ENCODE data around the gene EML3. TPM values are rescaled to one million over a fixed set of nuclear protein-coding genes. Genes with fewer than 3 reads are reported as not detected.

EML3 gene
- polyA plus RNA-seq, 4 donors, result 21.2 to 46.2 (median 35.5) TPM

Other genes with a start within 250 kb of the EML3 start
- gene SCGB1A1, start 193.7 kb downstream of the EML3 start, polyA plus RNA-seq, result 10 to 100 TPM in 1 of 4 donors, 1 to 10 TPM in 1, not detected in 2; 4.6 to 11.2 TPM
- 100 to 1,000 TPM in 1 of 4 donors, 10 to 100 TPM in 3; 72.1 to 110 (median 86.8) TPM for gene AHNAK, start 66.0 kb downstream of the EML3 start, polyA plus RNA-seq
- 1,000 to 10,000 TPM; 1,124 to 2,500 (median 2,087) TPM for gene EEF1G, start 38.9 kb downstream of the EML3 start, polyA plus RNA-seq
- 10 to 100 TPM in 3 of 4 donors, 1 to 10 TPM in 1; 7.8 to 20.1 (median 16.6) TPM for gene TUT1, start 21.3 kb downstream of the EML3 start, polyA plus RNA-seq
- gene MTA2, start 10.9 kb downstream of the EML3 start, polyA plus RNA-seq, result 10 to 100 TPM; 40.5 to 64.7 (median 43.0) TPM
- gene ROM1, start 482 bp upstream of the EML3 start, polyA plus RNA-seq, result 1 to 10 TPM in 3 of 4 donors, under 1 TPM in 1; 0.54 to 8.4 (median 3.6) TPM
- 10 to 100 TPM; 16.3 to 39.3 (median 30.1) TPM for gene B3GAT3, start 9.2 kb upstream of the EML3 start, polyA plus RNA-seq
- gene GANAB, start 33.8 kb upstream of the EML3 start, polyA plus RNA-seq, result 100 to 1,000 TPM in 2 of 4 donors, 10 to 100 TPM in 2; 38.6 to 310 (median 103) TPM
- gene INTS5, start 40.5 kb upstream of the EML3 start, polyA plus RNA-seq, result 10 to 100 TPM in 2 of 4 donors, 1 to 10 TPM in 2; 7.3 to 17.0 (median 10.1) TPM
- gene C11orf98, start 52.4 kb upstream of the EML3 start, polyA plus RNA-seq, result 100 to 1,000 TPM in 3 of 4 donors, 10 to 100 TPM in 1; 56.7 to 156 (median 135) TPM
- 10 to 100 TPM in 2 of 4 donors, 1 to 10 TPM in 2; 7.0 to 18.6 (median 12.1) TPM for gene CSKMT, start 52.5 kb upstream of the EML3 start, polyA plus RNA-seq
- gene UQCC3, start 58.9 kb upstream of the EML3 start, polyA plus RNA-seq, result 10 to 100 TPM; 11.4 to 34.9 (median 23.4) TPM
- 1 to 10 TPM; 2.2 to 7.3 (median 6.3) TPM for gene LBHD1, start 59.5 kb upstream of the EML3 start, polyA plus RNA-seq
- 100 to 1,000 TPM; 142 to 224 (median 161) TPM for gene UBXN1, start 66.3 kb upstream of the EML3 start, polyA plus RNA-seq
- 1 to 10 TPM in 1 of 4 donors, under 1 TPM in 2, not detected in 1; 0.27 to 5.5 (median 0.55) TPM for gene LRRN4CL, start 76.8 kb upstream of the EML3 start, polyA plus RNA-seq
- 10 to 100 TPM; 31.2 to 69.7 (median 50.4) TPM for gene BSCL2, start 94.6 kb upstream of the EML3 start, polyA plus RNA-seq
- gene GNG3, start 94.9 kb upstream of the EML3 start, polyA plus RNA-seq, result 1 to 10 TPM in 1 of 4 donors, under 1 TPM in 1, not detected in 2; 0.75 to 9.0 TPM
- gene HNRNPUL2, start 114.7 kb upstream of the EML3 start, polyA plus RNA-seq, result 10 to 100 TPM; 38.6 to 67.9 (median 44.1) TPM
- 10 to 100 TPM; 13.5 to 36.9 (median 31.4) TPM for gene TTC9C, start 115.7 kb upstream of the EML3 start, polyA plus RNA-seq
- 1 to 10 TPM in 3 of 4 donors, under 1 TPM in 1; 0.27 to 7.3 (median 4.5) TPM for gene ZBTB3, start 141.4 kb upstream of the EML3 start, polyA plus RNA-seq
- gene POLR2G, start 148.8 kb upstream of the EML3 start, polyA plus RNA-seq, result 100 to 1,000 TPM in 1 of 4 donors, 10 to 100 TPM in 3; 67.5 to 130 (median 85.6) TPM
- 10 to 100 TPM; 13.5 to 28.5 (median 16.7) TPM for gene TAF6L, start 158.6 kb upstream of the EML3 start, polyA plus RNA-seq
- 10 to 100 TPM; 46.7 to 79.3 (median 59.2) TPM for gene TMEM179B, start 174.6 kb upstream of the EML3 start, polyA plus RNA-seq
- gene TMEM223, start 179.2 kb upstream of the EML3 start, polyA plus RNA-seq, result 10 to 100 TPM; 15.7 to 31.6 (median 17.5) TPM
- gene NXF1, start 192.7 kb upstream of the EML3 start, polyA plus RNA-seq, result 100 to 1,000 TPM in 2 of 4 donors, 10 to 100 TPM in 2; 48.2 to 188 (median 105) TPM
- 10 to 100 TPM; 22.6 to 43.4 (median 31.7) TPM for gene STX5, start 219.3 kb upstream of the EML3 start, polyA plus RNA-seq
- under 1 TPM in 1 of 4 donors, not detected in 3; 0.83 TPM for gene TEX54, start 220.1 kb upstream of the EML3 start, polyA plus RNA-seq
- gene WDR74, start 226.8 kb upstream of the EML3 start, polyA plus RNA-seq, result 10 to 100 TPM; 30.3 to 47.5 (median 35.6) TPM

All from small intestine (tissue), 4 donors.